A673 (cell line): ENCODE results near the gene MRPL37. TPM values are rescaled to one million over a fixed set of nuclear protein-coding genes. Genes with fewer than 3 reads are reported as not detected.

Experiments used
- BruUV-seq: library from RNA; stranded (reverse); fragments of 400-500 nt; replicated peaks from 2 replicates; lab custom pipeline; 2021; lab: Mats Ljungman, UMichigan
- CTCF ChIA-PET: fragments of 300-600 bp; sonication (Branson Sonifier 250); formaldehyde crosslinking; loops from one replicate; lab custom pipeline; 2022; ENCODE audit warnings: antibody characterized with exemption; lab: Charles Lee
- POLR2A ChIA-PET: fragments of 300-600 bp; sonication (Branson Sonifier 250); formaldehyde crosslinking; loops from one replicate; lab custom pipeline; 2022; ENCODE audit warnings: antibody characterized with exemption; ENCODE audit not compliant: low non-redundant PET; lab: Charles Lee
- DNase-seq: peaks from one replicate; pipeline ENCODE4 v3.0.0-alpha.2; 2015; ENCODE audit warnings: low spot score
- H3K27ac ChIP-seq: fragments of 200-600 bp; sonication (generic); 2 replicates; pipeline ENCODE4 v1.5.1; 2016; ENCODE audit warnings: mixed run types, low read depth, mild to moderate bottlenecking, mixed read lengths, antibody characterized with exemption, low read length; ENCODE audit not compliant: poor library complexity, severe bottlenecking
- H3K27me3 ChIP-seq: fragments of 200-600 bp; sonication (generic); replicated peaks from 2 replicates; pipeline ENCODE4 v1.6.1; 2017; ENCODE audit warnings: mixed run types, low read depth, mild to moderate bottlenecking, mixed read lengths, antibody characterized with exemption, low read length; ENCODE audit not compliant: insufficient read depth, poor library complexity
- H3K36me3 ChIP-seq: fragments of 200-600 bp; sonication (generic); 2 replicates; pipeline ENCODE4 v1.6.1; 2016; ENCODE audit warnings: mixed run types, mild to moderate bottlenecking, mixed read lengths, antibody characterized with exemption, low read length; ENCODE audit not compliant: insufficient read depth, poor library complexity, severe bottlenecking
- H3K4me1 ChIP-seq: fragments of 200-600 bp; sonication (generic); 2 replicates; pipeline ENCODE4 v1.6.1; 2017; ENCODE audit warnings: mixed run types, mild to moderate bottlenecking, mixed read lengths, antibody characterized with exemption, low read length; ENCODE audit not compliant: insufficient read depth, poor library complexity, severe bottlenecking
- H3K4me3 ChIP-seq: fragments of 200-600 bp; sonication (generic); 2 replicates; pipeline ENCODE4 v1.5.1; 2016; ENCODE audit warnings: low read depth, mixed run types, mild to moderate bottlenecking, mixed read lengths, low read length; ENCODE audit not compliant: poor library complexity, severe bottlenecking
- H3K9me3 ChIP-seq: fragments of 200-600 bp; sonication (generic); 2 replicates; pipeline ENCODE4 v1.6.1; 2016; ENCODE audit warnings: mixed run types, low read depth, mild to moderate bottlenecking, mixed read lengths, antibody characterized with exemption, low read length; ENCODE audit not compliant: poor library complexity, severe bottlenecking
- EZH2 ChIP-seq: fragments of 200-600 bp; sonication (generic); IDR thresholded peaks from 2 replicates; pipeline ENCODE4 v1.6.1; 2017; ENCODE audit warnings: borderline replicate concordance, low read depth, mild to moderate bottlenecking, mixed read lengths, antibody characterized with exemption, low read length; ENCODE audit not compliant: poor library complexity, severe bottlenecking
- intact Hi-C: fragments of 100-400 bp; cut with micrococcal nuclease; formaldehyde crosslinking; loops from one replicate; pipeline ENCODE4 v1.10.0; 2022; ENCODE audit not compliant: unreplicated experiment
- total RNA-seq: library from RNA; stranded (reverse); gene quantifications from 2 replicates; pipeline ENCODE4 v1.2.3, GENCODE V29; 2021
- TF ChIP-seq, protein P1 (sequence below): fragments of 300-800, 200-600 bp; sonication (generic); conservative IDR thresholded peaks from 2 replicates; pipeline ENCODE4 v1.5.1; 2017; ENCODE audit warnings: low read depth, mild to moderate bottlenecking, antibody characterized with exemption, low read length, moderate library complexity, mixed read lengths

MRPL37 gene
- total RNA-seq, 1 experiment from 2014 or later = 90.3 TPM

DNA sequence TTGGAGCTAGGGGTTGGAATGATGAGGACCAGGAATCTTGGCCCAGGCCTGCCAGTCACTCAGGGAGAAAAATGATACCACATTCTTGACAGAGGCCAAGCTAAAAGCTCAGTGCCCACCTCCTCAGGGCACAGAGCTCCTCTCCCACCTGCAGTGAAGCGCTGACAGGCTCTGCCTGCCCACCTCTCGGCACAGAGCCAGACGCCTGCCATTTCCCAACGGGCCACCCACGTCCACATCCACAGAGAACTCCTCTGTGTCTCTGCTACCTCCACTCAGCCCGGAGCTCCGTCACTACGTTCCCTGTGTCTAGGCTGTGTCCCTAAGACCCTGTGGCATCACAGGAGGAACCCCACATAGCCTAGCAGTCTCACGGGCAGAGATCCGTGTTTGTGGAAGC is 60.8 kb downstream of the MRPL37 start:
- no peaks in the 10 kb centered on the region for H3K4me1 ChIP-seq
- H3K27ac ChIP-seq = no peak overlapping the region
- ChIA-PET CTCF (interaction anchor here (0.5 kb wide), 1 partner anchor 21 kb away, joined by 9 read pairs; no protein-coding TSS in a partner anchor), POLR2A (no interaction called here)
- H3K9me3 ChIP-seq = no peaks in the 10 kb centered on the region
- H3K27me3 ChIP-seq = no peaks in the 10 kb centered on the region
- no TSS peak for BruUV-seq
- no peak for TF ChIP-seq EZH2
- TF ChIP-seq, protein P1, sequence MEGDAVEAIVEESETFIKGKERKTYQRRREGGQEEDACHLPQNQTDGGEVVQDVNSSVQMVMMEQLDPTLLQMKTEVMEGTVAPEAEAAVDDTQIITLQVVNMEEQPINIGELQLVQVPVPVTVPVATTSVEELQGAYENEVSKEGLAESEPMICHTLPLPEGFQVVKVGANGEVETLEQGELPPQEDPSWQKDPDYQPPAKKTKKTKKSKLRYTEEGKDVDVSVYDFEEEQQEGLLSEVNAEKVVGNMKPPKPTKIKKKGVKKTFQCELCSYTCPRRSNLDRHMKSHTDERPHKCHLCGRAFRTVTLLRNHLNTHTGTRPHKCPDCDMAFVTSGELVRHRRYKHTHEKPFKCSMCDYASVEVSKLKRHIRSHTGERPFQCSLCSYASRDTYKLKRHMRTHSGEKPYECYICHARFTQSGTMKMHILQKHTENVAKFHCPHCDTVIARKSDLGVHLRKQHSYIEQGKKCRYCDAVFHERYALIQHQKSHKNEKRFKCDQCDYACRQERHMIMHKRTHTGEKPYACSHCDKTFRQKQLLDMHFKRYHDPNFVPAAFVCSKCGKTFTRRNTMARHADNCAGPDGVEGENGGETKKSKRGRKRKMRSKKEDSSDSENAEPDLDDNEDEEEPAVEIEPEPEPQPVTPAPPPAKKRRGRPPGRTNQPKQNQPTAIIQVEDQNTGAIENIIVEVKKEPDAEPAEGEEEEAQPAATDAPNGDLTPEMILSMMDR = no peak
- no peaks in the 10 kb centered on the region for H3K36me3 ChIP-seq
- intact Hi-C loops = no loop called here
- DNase-seq = no peak
- no peak overlapping the region for H3K4me3 ChIP-seq

DNA sequence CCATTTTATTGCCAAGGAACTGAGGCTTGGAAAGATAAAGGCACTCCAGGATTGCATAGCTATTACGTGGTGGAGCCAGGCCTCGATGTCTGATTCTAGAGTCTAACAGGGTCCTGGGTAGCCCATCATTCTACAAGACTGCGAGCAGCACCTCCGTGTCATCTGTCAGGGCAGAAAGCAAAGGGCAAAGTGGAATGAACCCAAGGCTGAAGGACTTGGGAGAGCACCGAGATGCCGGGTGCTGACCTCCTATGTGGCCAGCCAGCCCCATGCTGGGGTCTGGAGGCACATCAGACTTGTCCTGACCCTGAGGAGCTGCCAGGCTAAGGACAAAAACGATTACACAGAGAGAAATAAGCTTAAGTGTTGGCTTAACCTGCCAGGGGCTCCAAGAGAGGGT is 62.3 kb downstream of the MRPL37 start:
- no peak overlapping the region for H3K27ac ChIP-seq
- POLR2A ChIA-PET = no interaction called here
- intact Hi-C loops = no loop called here

GRCh38 chr1:54263601-54264226 is 63.7 kb downstream of the MRPL37 start:
- intact Hi-C loops = no loop called here
- CTCF ChIA-PET = no interaction called here

More for the DNA sequence above, 62.3 kb downstream of the MRPL37 start:
- DNase-seq = no peak
- no peaks in the 10 kb centered on the region for H3K27me3 ChIP-seq
- no peak overlapping the region for H3K4me3 ChIP-seq
- no peaks in the 10 kb centered on the region for H3K9me3 ChIP-seq
- H3K4me1 ChIP-seq = no peaks in the 10 kb centered on the region
- TF ChIP-seq, protein P1 = no peak
- TF ChIP-seq EZH2 = no peak
- BruUV-seq = no TSS peak
- no peaks in the 10 kb centered on the region for H3K36me3 ChIP-seq
- CTCF ChIA-PET = no interaction called here

More at GRCh38 chr1:54263601-54264226, 63.7 kb downstream of the MRPL37 start:
- TF ChIP-seq EZH2 = no peak
- TF ChIP-seq, protein P1 = no peak
- Histone ChIP-seq H3K4me1 (no peaks in the 10 kb centered on the region), H3K27me3 (no peaks in the 10 kb centered on the region), H3K36me3 (no peaks in the 10 kb centered on the region), H3K27ac (no peak overlapping the region), H3K4me3 (no peak overlapping the region), H3K9me3 (no peaks in the 10 kb centered on the region)
- POLR2A ChIA-PET = no interaction called here
- BruUV-seq = no TSS peak
- no peak for DNase-seq
